Stimulated activated CD4-positive, alpha-beta T cell treated with anti-CD3 and anti-CD28 coated beads, Interleukin-1b, Interleukin-23, amount 100 ng/mL, for 1 hour (primary cell): ENCODE measurements around the gene CASZ1.

Experiments
- DNase-seq, 2 donors: peaks; one replicate each; pipeline ENCODE4 v3.0.0-alpha.2; 2020; ENCODE audit warnings: low read depth in 2 of 2

Gene CASZ1

DNA sequence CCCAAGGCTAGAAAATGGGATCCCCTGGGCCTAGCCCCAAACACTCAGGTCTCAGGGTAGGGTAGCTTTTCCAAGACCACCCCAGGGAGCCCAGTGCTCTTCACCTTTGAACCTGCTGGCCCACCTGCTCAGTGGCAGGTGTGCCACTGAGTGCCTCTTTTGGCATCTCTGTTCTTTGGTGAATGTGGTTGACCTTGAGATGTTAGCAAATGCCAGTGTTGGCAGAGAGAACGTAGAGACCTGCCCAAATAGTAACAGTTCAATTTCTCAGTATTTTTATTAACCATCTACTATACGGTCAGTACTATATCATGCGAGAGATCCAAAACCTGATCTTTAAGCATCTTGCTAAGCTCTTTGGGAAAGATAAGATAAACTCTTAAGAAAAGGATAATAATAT, 193.5 kb downstream of the CASZ1 start:
- DNase-seq, result no peak

- no peak for DNase-seq
These were observed 194.9 kb downstream of the CASZ1 start for GRCh38 chr1:10601342-10602070.

DNA sequence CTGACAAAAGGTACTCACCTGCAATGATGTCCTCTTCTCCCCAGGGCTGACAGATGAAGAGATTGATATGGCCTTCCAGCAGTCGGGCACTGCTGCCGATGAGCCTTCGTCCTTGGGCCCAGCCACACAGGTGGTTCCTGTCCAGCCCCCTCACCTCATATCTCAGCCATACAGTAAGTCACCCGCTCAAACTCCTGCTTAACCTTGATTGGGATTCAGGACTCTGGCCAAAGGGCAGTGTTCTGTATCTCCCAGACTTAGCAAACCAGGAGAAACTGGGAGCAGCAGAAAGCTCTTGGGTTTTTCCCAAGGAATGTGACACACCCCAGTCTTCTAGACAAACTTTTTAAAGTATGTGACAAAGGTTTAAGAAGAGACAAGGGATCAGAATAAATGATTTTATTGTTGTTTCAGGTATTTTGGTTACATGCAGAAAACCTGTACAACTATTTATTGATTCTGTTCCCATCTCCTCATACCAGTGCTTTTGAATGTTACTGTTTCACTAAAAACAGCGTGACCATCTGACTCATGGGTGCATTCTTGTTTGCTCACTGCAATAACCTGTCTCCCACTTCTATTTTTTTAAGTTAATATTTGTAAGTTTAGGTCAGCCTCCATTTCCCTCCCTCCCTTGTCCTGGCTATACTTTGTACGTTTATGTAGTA, 197.1 kb downstream of the CASZ1 start:
- no peak for DNase-seq

GRCh38 chr1:10598389-10598702, 198.1 kb downstream of the CASZ1 start:
- no peak for DNase-seq

DNA sequence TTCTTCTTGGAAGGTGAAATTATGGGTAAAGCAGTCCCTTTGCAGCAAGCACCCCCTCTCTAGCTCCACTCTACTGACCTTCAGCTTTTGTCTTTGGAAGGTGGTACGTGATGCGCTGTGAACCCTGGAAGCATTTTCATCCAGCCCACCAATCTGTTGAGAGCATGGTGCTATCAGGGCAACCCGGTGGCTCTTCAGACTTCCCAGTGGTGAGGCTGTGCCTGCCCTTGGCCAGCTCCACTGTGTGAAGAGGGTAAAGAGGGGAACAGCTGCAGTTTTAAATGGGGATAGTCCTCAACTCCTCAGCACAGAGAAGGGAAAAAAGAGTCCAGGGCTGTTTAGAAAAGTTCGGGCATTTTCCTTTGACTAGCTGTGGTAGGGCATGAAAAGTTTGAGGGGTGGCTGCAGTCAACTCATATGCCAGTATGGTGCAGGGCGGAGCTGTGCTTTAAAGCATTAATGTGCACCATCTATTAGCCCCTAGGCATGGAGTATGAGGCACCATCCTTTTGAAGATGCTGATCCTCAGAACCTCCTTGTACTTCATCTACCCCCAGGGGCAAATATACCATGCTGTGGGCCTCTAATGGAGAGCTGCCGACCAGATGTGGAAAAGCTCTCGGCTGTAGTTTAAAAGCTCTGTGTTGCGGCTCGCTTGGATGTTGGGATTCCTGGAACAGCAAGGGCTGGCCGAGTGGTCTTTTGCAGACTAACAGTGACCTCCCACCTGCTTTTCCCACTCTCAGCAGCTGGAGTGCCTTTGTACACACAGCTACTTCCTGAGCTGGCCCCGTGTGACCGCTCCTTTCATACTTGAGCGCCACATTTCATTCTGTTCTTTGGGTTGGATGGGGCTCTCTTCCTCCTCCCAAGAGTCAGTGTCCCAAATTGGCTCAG, 198.7 kb downstream of the CASZ1 start:
- no peak for DNase-seq

DNA sequence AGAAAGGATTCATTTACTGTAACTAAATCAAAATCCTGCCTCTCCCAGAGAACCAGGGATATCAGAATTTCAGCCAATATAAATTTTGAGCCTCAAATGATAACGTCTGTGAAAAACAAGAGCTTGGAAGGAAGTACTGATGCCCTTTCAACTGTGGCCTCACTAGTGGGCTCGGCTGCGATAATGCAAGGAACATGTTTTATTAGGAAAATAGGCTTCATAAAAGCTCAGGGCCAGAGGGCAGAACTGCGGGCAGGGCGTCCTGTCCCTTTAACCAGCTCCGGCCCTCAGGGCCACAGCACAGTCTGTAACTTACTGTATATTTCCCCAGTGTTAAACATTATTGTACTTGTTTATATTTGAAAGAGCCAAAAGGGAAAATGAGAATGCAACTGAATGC, 199.7 kb downstream of the CASZ1 start:
- no peak for DNase-seq

DNA sequence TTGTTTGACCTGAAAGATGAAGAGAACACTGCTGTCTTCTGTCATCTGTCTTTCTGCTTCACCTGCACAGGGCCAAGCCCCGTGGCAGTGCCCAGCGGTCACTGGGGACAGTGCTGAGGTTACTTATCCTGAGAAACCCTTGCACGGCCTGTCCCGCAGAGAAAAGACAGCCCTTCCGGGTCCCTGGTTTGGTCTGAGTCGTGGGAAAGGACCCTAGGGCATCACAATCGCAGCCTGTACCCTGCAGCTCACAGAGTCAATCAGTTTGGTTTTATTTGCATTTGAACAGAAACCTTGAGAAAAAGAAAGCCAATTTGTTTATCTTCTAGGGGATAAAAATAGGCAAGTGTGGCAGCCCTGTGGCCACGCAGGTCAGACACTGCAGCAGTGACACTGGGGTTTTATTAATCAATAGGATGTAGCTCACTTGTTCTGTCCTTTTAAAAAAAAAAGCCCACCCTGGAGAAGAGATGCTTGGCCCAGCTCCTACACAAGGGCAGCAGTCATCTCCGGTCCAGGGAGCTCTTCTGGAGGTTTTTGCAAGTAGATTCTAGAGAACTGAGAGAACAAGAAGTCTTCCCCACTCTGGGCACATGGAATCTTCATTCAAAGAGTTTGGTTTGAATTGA, 201.7 kb downstream of the CASZ1 start:
- DNase-seq, result no peak

- no peak for DNase-seq
These were observed 202.7 kb downstream of the CASZ1 start for GRCh38 chr1:10593750-10594149.

GRCh38 chr1:10592373-10592772, 204.1 kb downstream of the CASZ1 start:
- no peak for DNase-seq

DNA sequence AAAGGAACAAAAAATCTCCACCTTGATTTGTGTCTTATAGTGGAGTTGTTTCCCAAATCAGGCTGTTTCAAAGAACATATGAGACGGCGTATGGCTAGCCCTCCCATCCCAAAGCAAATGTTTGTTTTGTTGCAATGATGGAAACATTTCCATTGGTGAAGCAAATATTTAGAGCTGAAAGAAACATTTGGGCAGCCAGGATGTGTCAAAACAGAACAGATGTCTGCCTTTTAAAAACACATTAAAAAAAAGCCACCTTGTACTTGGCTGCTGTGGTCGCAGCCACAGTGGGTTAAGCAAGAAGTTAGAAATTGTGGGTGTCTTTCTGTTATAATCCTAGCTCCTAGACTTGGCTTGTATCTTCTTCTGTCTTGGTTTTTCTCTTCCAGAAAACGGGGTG, 205.4 kb downstream of the CASZ1 start:
- no peak for DNase-seq

GRCh38 chr1:10589074-10589473, 207.4 kb downstream of the CASZ1 start:
- DNase-seq, result no peak

GRCh38 chr1:10588640-10589039, 207.8 kb downstream of the CASZ1 start:
- no peak for DNase-seq
